GM19455 (cell line): Measurements from ENCODE around the gene SLC38A8.
A peak's percentile ranks its signal among the peaks of the same experiment; 100 is the strongest.

Source experiments
- ATAC-seq: cut with Tn5 transposase; IDR thresholded peaks from one replicate; pipeline ENCODE4 v1.9.1; 2021; ENCODE audit not compliant: unreplicated experiment

The SLC38A8 gene

DNA sequence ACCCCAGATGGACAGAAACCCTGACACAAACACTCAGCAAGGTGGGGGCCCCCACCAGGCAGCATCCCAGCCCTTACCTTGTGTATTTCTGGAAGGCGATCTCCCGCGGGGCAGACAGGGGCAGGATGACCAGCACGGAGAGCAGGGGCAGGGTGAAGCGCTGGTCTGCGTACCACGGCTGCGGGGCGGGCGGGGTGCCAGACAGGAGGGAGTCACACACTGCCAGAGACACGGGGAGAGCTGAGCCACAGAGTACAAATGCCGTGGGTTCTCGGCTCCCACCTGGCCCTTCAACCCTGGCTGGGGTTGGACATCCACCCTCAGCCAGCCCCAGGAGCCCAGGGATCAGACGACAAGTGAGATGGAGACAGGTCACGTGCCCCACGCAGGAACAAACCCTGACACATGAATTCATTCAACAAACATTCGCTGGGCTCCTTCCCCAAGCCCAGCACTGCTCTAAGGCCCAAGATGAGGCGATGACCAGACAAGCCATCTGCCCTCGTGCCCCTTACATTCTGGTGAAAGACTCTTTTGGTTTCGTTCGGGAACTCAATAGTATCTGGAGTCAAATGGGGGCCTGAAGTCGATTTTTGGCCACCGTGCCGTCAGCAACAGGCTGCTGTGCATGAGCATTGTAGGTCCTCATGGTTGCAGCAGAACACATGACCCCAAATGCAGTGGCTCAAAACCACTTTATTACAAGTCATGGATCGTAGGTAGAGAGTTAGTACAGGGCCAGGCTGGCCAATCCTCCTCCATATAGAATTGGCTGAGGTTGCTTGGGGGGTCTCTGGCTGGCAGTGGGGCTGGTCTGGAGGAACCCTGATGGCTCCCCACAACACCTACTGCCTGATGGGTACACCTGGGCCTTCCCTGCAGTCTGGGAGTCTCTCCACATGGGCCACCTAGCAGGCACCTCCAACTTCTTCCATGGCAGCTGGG lies 9.1 kb downstream of the SLC38A8 start:
- no peak for ATAC-seq

DNA sequence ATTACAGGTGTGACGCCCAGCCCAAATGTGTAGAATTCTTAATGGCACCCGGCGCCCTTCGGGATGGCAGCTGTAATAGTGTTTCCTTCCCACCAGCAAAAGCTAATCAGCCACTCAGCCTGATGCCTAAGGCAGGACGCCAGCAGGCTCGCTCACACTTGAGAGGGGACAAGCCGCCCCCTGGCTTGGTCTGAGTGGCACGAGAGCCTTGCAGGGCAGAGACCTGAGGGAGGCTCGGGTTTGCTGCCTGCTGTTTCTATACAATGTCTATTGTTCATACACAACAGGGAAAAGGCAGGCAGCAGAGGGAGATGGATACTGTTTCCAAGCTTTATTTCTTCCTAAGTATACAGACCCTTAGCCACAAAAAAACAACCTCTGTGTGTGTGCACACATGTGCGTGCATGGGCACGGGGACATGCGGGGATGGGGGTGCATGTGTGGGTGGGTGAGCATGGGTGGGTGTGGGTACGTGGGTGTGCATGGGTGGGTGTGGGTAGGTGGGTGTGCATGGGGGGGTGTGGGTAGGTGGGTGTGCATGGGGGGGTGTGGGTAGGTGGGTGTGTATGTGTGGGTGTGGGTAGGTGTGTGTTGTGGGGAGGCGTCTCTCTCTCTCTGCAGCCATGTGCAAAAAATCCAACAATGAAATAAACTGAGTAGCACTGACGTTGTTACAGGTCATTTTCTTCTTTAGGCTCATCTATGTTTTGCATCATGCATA lies 10.0 kb downstream of the SLC38A8 start:
- no peak for ATAC-seq

DNA sequence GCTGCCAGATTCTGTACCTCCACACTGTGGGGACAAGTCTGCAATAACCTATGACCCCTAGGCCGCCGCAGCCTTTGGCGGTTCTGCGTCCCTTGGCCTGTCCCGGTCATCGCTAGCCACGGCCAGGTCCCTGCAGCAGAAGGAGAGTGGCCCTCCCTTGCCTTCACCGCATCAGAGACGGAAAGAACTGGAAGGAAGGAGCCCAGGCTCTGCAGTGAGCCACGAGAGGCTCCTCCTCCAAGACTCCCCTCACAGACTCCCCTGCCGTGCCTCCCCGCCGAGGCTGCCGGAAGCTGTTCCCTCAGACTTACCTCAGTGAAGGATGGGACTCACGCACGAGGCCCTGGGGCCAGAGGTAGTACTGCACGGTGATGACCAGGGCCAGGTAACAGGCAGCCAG lies 11.0 kb downstream of the SLC38A8 start:
- ATAC-seq, result no peak

DNA sequence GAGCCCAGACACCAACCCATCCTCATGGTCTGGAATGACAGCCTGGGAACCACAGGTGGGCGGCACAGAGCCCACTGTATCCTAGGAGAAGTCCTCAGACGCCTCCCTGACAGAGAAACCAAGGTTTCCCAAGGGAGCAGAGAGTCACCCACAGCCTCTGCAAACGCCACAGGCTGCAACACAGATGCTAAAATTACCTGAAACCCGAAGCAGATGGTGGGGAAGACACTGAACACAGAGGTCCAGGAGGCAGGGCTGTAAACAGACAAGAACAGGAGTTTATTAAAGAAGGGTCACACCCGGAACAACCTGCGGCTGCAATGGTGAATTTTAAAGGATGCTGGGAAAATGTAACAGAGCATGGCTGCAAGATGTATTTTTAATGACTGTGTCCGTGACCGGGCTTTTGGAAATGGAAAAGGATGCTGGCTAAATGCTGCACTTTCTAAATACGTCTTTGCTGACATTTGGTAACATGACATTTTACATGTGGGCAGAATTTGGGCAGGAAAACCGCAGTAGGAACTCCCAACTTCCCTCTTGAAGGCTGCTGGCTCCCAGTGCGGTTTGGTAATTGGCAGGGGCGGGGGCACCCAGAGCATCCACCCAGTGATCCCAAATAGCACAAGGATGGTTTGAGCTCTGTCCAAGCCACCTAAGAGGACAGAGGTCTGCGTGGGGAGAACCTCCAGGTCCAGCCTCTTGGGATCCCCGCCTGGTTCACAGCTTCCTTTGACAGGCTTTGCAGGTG lies 13.1 kb downstream of the SLC38A8 start:
- no peak for ATAC-seq

DNA sequence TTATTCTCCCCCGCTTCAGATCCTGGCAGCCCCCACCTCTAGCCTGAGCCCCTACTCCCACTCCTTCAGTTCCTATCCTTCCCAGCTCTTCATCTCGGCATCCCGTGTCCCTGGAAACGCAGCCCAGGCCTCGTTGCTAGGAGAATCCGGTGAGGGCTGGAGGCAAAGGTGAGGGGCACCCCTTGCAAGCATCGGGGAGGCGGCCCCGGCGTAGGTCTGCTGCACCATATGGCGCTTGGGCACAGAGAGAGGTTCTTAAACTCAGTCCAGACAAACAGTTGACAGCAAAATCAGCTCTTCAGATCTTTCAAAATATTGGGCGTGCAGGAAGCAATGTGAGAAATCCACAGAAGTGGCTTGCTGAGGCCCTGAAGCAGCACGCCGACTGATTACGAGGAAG lies 15.0 kb downstream of the SLC38A8 start:
- ATAC-seq, result no peak

DNA sequence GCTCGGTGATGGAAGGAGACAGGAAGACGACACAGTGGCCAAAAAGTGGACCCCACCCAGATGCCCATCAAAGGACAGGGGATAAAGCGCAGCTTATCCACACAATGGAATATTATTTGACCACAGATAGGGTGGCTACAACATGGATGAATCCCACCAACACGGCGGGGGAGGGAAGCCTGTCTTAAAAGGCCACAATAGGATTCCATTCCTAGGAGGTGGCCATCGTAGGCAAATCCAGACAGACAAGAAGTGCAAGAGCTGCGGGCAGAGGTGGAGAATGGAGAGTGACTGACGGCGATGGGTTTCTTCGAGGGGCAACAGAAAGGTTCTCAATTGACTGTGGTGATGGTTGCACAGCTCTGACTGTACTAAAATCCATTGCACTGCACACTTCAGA lies 16.0 kb downstream of the SLC38A8 start:
- no peak for ATAC-seq

DNA sequence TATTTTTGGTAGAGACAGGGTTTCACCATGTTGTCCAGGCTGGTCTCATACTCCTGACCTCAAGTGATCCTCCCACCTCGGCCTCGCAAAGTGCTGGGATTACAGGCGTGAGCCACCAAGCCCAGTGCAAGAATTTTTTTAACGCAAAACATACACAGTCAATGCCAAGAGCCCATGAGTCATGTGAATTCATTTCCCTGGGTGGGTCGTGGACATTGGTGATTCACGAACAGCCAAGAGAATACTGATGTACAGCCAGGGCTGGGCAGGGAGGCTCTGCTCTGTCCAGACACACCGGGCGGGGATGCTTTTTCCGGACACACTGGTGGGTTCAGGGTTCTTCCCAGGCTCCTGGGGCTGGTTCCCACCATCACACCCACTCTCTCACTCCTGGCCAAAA lies 17.7 kb downstream of the SLC38A8 start:
- no peak for ATAC-seq

DNA sequence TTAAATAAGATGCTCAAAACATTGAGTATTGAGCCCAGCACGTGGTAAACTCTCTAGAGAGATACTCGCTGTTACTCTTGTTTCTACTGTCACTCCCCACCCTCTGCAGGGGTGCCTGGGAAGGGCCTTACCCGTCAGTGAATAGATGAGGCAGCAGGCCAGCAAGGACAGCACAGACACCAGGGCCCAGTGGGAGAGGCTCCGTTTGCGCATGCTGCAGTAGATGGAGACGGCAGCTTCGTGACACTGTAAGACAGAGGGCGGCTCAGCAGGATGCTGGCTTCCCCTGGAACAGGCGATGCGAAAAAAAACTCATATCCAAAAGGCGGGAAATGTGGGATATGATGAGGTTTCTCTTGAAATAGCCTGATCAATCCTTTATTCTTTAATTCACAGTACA lies 20.0 kb downstream of the SLC38A8 start:
- ATAC-seq, result no peak

DNA sequence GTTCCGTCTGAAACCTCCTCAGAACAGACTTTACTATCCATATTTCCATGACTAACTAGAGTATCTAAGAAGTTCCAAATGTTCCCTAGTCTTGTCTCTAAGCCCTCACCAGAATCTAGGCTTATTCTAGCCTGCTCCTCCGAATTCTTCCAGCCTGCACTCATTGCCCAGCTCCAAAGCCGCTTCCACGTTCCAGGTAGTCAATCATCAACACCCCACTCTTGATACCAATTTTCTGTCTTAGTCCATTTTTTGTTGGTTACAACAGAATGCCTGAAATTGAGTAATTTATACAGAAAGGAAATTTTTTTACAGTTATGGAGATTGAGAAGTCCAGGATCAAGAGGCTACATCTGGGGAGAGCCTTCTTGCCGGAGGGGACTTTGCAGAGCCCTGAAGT lies 21.1 kb downstream of the SLC38A8 start:
- no peak for ATAC-seq

DNA sequence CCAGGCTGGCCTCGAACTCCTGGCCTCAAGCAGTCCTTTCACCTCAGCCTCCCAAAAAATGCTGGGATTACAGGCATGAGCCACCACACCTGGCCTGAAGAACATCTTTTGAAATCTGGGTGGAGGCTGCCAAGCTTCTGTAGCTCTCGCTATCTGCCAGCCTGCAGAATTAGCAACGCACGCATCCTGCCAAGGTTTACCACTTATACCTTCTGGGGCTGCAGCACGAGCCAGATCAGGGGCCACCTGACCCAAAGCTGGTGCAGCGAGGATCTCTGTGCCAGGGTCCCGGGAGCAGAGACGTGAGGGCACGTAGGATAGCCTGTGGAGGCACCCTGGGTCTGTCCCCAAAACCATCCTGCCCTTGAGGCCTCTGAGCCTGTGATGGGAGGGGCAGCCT lies 22.2 kb downstream of the SLC38A8 start:
- no peak for ATAC-seq

DNA sequence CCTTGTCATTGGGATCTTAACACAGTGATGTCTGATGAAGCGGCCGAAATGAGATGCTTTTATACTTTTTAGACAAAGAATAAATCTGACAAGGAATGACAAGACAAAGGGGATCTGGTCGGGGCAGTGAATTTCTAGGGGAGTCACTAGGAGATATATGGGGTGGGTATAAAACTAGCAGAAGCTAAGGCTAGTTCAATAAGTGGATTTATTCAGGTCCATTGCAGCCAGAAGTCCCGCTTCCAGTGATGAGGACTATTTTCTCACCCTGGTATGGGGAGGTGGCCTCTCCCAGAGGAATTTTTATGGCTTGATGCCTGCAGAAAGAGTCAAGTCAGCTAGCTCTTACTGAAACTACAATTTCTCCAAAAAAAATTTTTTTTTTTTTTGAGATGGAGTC lies 23.9 kb downstream of the SLC38A8 start:
- no peak for ATAC-seq

DNA sequence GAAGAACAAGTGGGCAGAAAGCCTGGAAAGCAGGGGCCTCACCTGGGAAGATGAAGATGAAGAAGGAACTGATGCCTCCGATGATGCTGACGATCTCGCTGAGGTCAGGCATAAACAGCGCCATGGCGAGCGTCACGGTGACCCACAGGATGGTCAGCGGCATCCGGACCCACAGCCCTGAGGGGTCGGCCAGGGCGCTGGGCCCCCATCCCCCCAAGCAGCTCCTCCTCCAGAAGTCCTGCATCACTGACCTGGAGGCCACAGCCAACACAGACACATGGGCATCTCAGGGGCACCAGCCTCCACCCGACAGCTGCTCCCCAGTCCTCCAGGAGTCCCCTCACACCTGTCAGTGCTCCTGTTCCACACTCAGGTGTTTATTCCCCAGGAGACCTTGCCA lies 26.1 kb downstream of the SLC38A8 start:
- no peak for ATAC-seq

DNA sequence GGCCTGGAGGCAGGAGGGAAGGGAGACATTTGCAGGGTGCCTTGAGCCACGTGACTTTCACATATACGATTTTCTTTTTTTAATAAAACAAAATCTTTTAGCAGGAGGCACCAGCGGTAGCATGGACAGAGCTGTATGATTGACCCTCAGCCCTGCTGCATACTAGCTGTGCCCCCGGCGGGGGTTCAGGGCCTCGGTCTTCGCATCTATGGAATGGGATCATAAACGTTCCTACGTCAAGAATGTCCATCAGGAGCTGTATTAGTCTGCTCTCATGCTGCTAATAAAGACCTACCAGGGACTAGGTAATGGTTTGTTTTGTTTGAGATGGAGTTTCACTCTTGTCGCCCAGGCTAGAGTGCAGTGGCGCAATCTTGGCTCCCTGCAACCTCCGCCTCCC lies 27.2 kb downstream of the SLC38A8 start:
- ATAC-seq, result no peak

DNA sequence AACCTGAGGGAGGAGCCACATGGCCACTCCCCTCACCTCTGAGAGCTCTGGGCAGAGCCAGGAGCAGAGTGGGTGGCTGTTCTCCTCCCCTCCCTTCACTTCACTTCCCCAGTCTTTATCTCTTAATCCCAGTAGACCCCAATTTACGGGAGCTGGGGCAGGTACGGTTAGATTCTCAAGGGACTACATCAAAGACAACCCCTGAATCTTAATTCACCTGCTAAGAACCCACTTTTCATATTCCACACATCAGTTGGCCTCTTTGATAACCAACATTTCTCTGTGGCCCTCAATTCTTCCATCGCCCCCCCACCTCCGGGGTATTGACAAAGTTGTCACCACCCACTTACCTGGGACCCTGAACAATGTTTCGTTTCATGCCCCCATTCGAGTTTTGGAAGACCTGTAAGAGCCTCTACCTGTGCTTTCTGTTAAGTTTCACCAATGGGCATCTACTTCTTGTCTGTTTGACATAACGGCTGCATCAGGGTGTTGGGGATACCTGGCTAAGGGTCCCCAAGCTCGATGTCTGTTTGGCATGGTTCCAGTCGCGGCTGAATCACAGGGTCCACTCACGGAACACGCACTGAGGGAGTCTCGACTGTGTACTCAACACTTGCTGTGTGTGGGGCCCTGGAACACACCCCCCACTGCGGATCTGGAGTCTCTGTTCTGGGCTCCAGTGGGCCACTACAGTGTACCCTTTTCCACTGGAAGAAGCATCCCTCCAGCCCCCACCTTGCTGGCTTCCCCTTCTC lies 27.8 kb downstream of the SLC38A8 start:
- ATAC-seq, result no peak

DNA sequence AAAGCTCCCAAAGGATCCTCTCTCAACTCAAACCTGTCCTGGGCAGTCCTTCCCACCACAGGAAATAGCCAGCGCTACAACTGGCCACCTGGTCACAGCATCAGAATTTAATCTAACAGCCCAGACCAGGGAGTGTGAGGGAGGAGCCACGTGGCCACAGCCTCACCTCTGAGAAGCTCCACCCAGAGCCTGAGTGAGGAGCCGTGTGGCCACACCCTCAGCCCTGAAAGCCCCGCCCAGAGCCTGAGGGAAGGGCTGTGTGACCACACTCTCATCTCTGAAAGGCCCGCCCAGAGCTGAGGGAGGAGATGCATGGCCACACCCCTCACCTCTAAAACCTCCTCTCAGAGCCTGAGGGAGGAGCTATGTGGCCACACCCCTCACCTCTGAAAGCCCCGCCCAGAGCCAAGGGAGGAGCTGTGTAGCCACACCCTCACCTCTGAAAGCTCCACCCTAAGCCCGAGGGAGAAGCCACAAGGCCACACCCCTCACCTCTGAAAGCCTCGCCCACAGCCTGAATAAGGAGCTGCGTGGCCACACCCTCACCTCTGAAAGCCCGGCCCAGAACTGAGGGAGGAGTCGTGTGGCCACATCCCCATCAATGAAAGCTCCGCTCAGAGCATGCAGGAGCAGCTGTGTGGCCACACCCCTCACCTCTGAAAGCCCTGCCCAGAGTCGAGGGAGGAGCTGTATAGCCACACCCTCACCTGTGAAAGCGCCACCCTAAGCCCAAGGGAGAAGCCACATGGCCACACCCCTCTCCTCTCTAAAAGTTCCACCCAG lies 28.6 kb downstream of the SLC38A8 start:
- peak; percentile 69 for ATAC-seq

DNA sequence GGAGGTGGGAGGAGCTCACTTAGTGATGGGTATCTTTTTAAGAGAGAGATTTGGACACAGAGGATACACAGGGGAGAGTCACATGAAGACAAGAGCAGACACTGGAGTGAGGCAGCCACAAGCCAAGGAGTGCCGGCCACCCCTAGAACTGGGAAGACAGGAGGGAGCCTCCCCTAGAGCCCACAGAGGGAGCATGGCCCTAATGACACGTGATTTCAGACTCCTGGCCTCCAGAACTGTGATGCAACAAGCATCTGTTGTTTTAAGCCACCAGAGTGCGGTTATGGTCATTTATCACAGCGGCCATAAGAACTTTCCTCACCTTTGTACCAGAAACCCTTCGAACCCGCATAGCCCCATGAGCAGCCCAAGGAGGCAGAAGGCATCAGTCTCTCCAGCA lies 33.3 kb downstream of the SLC38A8 start:
- no peak for ATAC-seq

DNA sequence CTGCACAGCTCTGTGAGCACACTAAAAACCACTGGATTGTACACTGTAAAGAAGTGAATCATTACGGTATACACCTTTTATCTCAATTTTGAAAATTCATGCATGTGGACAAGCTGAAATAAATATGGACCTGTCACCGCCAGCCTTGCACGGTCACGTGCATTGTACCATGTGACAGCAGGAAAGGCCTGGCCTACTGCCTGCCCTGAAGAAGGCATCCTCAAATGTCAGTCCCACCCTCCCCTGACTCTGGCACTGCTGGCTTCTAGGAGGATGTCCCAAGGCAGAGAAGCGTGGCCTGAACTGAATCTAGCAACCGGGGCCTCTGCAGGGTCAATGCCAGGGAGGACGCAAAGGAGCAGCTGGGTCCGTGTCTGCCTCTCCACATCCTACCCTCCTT lies 34.6 kb downstream of the SLC38A8 start:
- no peak for ATAC-seq

DNA sequence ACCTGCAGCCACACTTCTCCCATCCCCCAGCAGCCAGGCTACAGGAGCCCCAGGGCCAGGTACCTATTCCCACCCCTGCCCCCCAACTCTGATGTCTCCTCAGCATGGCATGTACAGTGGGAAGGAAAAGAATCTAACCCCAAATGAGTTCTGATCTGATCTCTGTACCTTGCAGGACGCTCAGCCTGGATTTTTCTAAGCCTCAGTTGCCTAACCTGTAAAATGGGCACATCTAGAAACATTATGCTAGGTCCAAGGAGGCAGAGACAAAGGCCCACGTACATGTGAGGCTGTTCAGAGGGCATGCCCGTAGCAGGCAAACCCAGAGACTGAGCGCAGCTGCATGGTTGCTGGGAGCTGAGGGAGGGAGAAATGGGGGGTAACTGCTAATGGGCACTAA lies 35.1 kb downstream of the SLC38A8 start:
- no peak for ATAC-seq

DNA sequence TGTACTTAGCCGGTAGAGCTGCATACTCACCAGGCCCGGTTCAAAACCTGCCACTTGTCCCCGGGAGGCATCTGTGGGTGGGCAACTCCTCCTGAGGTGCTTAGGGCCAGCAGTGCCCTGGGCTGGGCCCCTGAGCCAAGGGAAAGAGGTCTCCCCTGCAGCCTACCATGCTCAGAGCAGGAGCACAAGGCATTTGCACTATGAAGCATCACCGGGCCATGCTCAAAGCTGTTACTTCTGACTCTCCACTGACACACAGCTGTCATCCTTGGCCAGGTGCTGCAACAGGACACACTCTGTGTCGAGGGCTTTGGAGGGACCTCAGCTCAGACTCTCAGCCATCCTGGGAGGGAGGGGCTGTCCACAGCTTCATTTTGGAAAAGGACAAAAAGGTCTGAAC lies 37.2 kb downstream of the SLC38A8 start:
- no peak for ATAC-seq

DNA sequence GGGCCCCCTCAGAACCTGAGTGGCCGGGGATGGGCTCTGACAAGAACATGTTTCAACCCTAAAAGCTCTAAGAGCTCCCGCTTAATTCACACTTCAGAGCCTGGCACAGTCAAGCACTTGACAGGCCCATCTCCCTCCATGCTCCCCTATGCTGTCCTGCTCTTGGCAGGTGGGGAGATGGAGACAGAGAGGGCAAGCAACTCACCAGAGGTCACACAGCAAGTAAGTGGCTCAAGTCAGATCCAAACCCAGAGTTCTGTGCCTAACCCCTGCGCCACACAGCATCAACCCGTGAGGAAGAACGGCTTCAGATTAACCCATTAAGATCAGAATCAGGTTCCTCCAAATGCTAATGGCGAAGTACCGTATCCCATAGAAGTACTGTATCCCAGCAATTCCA lies 38.2 kb downstream of the SLC38A8 start:
- no peak for ATAC-seq
